Measurements from ENCODE around the gene WDR35.

Gene WDR35

DNA sequence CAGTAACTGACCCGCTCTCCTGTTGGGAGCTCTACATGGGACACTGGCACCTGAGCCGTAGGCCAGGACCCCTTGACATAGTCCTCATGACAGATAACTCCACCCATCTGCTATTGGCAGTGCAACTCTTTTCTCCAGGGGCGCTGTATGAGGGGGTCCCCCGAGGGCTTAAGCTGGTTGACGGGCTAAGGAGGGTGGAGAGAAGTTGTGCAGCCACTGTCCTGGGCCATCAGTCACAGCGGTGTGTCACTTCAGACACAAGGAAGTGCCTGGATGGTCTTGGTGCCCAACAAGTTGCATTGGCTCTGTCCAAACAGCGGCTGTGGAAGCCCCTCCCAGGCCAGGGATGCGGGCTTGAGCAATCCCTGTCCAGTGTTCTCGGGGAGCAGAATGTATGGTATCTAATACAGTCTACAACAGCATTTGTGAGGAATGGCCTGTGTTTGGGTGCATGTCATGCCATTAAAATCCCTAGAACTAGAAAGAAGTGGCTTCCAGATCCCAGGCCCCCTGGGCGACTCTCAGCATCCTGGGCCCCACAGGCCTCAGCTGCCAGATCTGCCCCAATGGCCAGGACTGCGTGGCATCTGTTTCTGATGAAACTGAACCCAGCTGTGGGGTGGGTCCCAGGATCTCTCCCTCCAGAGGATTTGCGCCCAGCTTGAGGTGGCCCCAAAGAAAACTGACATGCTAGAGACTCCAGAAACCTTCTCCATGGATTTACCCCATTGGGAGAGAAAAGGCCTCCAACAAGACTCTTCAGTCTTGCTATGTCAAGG is 111.4 kb downstream of the WDR35 start:
- no peak overlapping the region for H3K9ac ChIP-seq (ENCODE audit: low read length)

DNA sequence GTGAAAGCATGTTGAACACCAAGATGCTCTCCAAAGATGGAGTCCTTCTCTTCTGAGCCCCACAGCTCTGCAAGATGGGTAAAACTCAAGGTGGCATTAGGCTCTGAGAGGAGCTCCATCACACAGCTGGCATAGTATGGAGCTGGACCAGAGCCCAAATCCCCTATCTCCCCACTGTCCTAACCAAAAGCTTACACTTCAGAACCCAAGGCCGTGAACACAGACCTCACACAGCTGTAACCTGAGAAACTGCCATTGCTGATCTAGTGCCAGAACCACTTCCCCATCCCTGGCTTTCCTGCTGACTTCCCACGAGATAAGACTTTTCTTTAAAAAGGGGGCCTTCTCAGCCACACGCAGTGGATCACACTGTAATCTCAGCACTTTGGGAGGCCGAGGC is 113.2 kb downstream of the WDR35 start:
- H3K4me3 ChIP-seq (ENCODE audit: low read length): no peak overlapping the region
- TF ChIP-seq, protein P1, sequence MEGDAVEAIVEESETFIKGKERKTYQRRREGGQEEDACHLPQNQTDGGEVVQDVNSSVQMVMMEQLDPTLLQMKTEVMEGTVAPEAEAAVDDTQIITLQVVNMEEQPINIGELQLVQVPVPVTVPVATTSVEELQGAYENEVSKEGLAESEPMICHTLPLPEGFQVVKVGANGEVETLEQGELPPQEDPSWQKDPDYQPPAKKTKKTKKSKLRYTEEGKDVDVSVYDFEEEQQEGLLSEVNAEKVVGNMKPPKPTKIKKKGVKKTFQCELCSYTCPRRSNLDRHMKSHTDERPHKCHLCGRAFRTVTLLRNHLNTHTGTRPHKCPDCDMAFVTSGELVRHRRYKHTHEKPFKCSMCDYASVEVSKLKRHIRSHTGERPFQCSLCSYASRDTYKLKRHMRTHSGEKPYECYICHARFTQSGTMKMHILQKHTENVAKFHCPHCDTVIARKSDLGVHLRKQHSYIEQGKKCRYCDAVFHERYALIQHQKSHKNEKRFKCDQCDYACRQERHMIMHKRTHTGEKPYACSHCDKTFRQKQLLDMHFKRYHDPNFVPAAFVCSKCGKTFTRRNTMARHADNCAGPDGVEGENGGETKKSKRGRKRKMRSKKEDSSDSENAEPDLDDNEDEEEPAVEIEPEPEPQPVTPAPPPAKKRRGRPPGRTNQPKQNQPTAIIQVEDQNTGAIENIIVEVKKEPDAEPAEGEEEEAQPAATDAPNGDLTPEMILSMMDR (IDR thresholded peaks at IDR 0.05; ENCODE audit: low read length): no peak
- TF ChIP-seq EZH2phosphoT487 (IDR thresholded peaks at IDR 0.05; ENCODE audit: low read length): no peak
- no peak for TF ChIP-seq EZH2 (optimal IDR thresholded peaks at IDR 0.05; ENCODE audit: low read depth, low read length)
- H3K4me2 ChIP-seq (ENCODE audit: low read depth, low read length): no peak overlapping the region
- no peaks in the 10 kb centered on the region for H3F3A ChIP-seq (ENCODE audit: insufficient read depth, low read length)
- no peaks in the 10 kb centered on the region for H3K4me1 ChIP-seq (ENCODE audit: low read length)
- H3K27me3 ChIP-seq (replicated peaks; ENCODE audit: insufficient read depth, low read length): no peaks in the 10 kb centered on the region
- no peak for DNase-seq
- no peak overlapping the region for H3K9ac ChIP-seq (ENCODE audit: low read length)
- H3K9me3 ChIP-seq (replicated peaks; ENCODE audit: insufficient read depth, low read length): no peaks in the 10 kb centered on the region
- no peaks in the 10 kb centered on the region for H4K20me1 ChIP-seq (ENCODE audit: insufficient read depth, low read length)
- no peak overlapping the region for H2AFZ ChIP-seq (ENCODE audit: low read length)
- no peaks in the 10 kb centered on the region for H3K36me3 ChIP-seq (replicated peaks; ENCODE audit: insufficient read depth, low read length)
- no peaks in the 10 kb centered on the region for H3K79me2 ChIP-seq (ENCODE audit: low read length)
- H3K9me2 ChIP-seq (replicated peaks; ENCODE audit: insufficient read depth, low read length): no peaks in the 10 kb centered on the region
- no peak overlapping the region for H3K27ac ChIP-seq (ENCODE audit: low read length)

More for the DNA sequence above, 111.4 kb downstream of the WDR35 start:
- TF ChIP-seq, protein P1 (IDR thresholded peaks at IDR 0.05; ENCODE audit: low read length): no peak
- TF ChIP-seq EZH2 (optimal IDR thresholded peaks at IDR 0.05; ENCODE audit: low read depth, low read length) (no peak), EZH2phosphoT487 (IDR thresholded peaks at IDR 0.05; ENCODE audit: low read length) (no peak)
- H3K36me3 ChIP-seq (replicated peaks; ENCODE audit: insufficient read depth, low read length): no peaks in the 10 kb centered on the region
- H3K9me2 ChIP-seq (replicated peaks; ENCODE audit: insufficient read depth, low read length): no peaks in the 10 kb centered on the region
- no peak overlapping the region for H3K4me3 ChIP-seq (ENCODE audit: low read length)
- no peak overlapping the region for H3K27ac ChIP-seq (ENCODE audit: low read length)
- H3K27me3 ChIP-seq (replicated peaks; ENCODE audit: insufficient read depth, low read length): no peaks in the 10 kb centered on the region
- H3K4me1 ChIP-seq (ENCODE audit: low read length): no peaks in the 10 kb centered on the region
- no peaks in the 10 kb centered on the region for H3K79me2 ChIP-seq (ENCODE audit: low read length)
- no peaks in the 10 kb centered on the region for H3F3A ChIP-seq (ENCODE audit: insufficient read depth, low read length)
- H3K9me3 ChIP-seq (replicated peaks; ENCODE audit: insufficient read depth, low read length): no peaks in the 10 kb centered on the region
- H2AFZ ChIP-seq (ENCODE audit: low read length): no peak overlapping the region
- no peaks in the 10 kb centered on the region for H4K20me1 ChIP-seq (ENCODE audit: insufficient read depth, low read length)
- H3K4me2 ChIP-seq (ENCODE audit: low read depth, low read length): no peak overlapping the region
- DNase-seq: no peak

DNA sequence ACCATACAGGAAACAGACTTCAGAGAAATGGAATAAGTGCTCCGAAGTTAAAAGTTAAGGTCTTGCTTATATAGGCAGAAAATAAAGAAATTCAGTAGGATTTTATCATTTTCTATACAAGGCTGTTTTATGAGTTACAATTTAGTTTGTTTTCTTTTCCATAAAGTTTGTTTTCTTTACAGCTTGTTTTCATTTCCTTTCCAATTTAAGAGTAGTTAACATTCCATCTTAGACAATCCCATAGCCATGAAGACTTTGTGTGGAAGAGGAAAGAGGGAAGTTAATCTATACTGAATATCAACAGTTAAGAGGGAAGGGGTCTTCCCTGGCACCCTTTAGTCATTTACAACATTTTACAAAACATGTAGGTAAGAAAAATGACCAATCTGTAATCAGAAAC is 114.6 kb downstream of the WDR35 start:
- Histone ChIP-seq H3K9me2 (replicated peaks; ENCODE audit: insufficient read depth, low read length) (no peaks in the 10 kb centered on the region), H3K79me2 (ENCODE audit: low read length) (no peaks in the 10 kb centered on the region), H3K4me2 (ENCODE audit: low read depth, low read length) (no peak overlapping the region), H3K9ac (ENCODE audit: low read length) (no peak overlapping the region), H2AFZ (ENCODE audit: low read length) (no peak overlapping the region), H3K4me1 (ENCODE audit: low read length) (no peaks in the 10 kb centered on the region), H3K27ac (ENCODE audit: low read length) (no peak overlapping the region), H3K9me3 (replicated peaks; ENCODE audit: insufficient read depth, low read length) (no peaks in the 10 kb centered on the region), H4K20me1 (ENCODE audit: insufficient read depth, low read length) (no peaks in the 10 kb centered on the region), H3K4me3 (ENCODE audit: low read length) (no peak overlapping the region), H3F3A (ENCODE audit: insufficient read depth, low read length) (no peaks in the 10 kb centered on the region), H3K36me3 (replicated peaks; ENCODE audit: insufficient read depth, low read length) (no peaks in the 10 kb centered on the region), H3K27me3 (replicated peaks; ENCODE audit: insufficient read depth, low read length) (no peaks in the 10 kb centered on the region)
- TF ChIP-seq EZH2phosphoT487 (IDR thresholded peaks at IDR 0.05; ENCODE audit: low read length): no peak
- TF ChIP-seq, protein P1 (IDR thresholded peaks at IDR 0.05; ENCODE audit: low read length): no peak
- no peak for TF ChIP-seq EZH2 (optimal IDR thresholded peaks at IDR 0.05; ENCODE audit: low read depth, low read length)
- DNase-seq: no peak

All from MM.1S (cell line).